ENCODE data around the gene JAKMIP3. TPM values are rescaled to one million over a fixed set of nuclear protein-coding genes. Genes with fewer than 3 reads are reported as not detected.

JAKMIP3 gene
- total RNA-seq, 3 donors from 2014 or later, result 0.20 to 1.4 (median 0.24) TPM

GRCh38 chr10:132096863-132097478 lies 31.2 kb downstream of the JAKMIP3 start:
- intact Hi-C loops (cut with DNase I, micrococcal nuclease), result no loop called here
- DNase-seq (no peak), ATAC-seq (no peak)
- Histone ChIP-seq H3K36me3 (ENCODE audit: low read depth) (no peaks in the 10 kb centered on the region), H3K4me1 (ENCODE audit: low read depth) (no peaks in the 10 kb centered on the region), H3K4me3 (no peak overlapping the region), H3K9me3 (no peaks in the 10 kb centered on the region)
- TF ChIP-seq CTCF (IDR thresholded peaks at IDR 0.05), result no peak

GRCh38 chr10:132097609-132098377 lies 32.0 kb downstream of the JAKMIP3 start:
- no peak overlapping the region for H3K4me3 ChIP-seq

GRCh38 chr10:132098539-132099388 lies 33.0 kb downstream of the JAKMIP3 start:
- no peak for DNase-seq
- no peak overlapping the region for H3K4me3 ChIP-seq
- TF ChIP-seq CTCF (IDR thresholded peaks at IDR 0.05), result no peak
- no peak for ATAC-seq
- no peaks in the 10 kb centered on the region for H3K36me3 ChIP-seq (ENCODE audit: low read depth)
- no peaks in the 10 kb centered on the region for H3K4me1 ChIP-seq (ENCODE audit: low read depth)
- intact Hi-C loops (cut with DNase I, micrococcal nuclease), result no loop called here
- no peaks in the 10 kb centered on the region for H3K9me3 ChIP-seq

More at GRCh38 chr10:132097609-132098377, 32.0 kb downstream of the JAKMIP3 start:
- DNase-seq (no peak), ATAC-seq (no peak)
- no peaks in the 10 kb centered on the region for H3K4me1 ChIP-seq (ENCODE audit: low read depth)
- intact Hi-C loops (cut with DNase I, micrococcal nuclease), result no loop called here
- no peak for TF ChIP-seq CTCF (IDR thresholded peaks at IDR 0.05)
- no peaks in the 10 kb centered on the region for H3K36me3 ChIP-seq (ENCODE audit: low read depth)
- no peaks in the 10 kb centered on the region for H3K9me3 ChIP-seq

GRCh38 chr10:132099389-132100090 lies 33.8 kb downstream of the JAKMIP3 start:
- H3K4me1 ChIP-seq (ENCODE audit: low read depth), result no peaks in the 10 kb centered on the region
- ATAC-seq, result no peak
- no peaks in the 10 kb centered on the region for H3K9me3 ChIP-seq
- peak in 1 of 3 donors; percentile 33 for DNase-seq
- H3K4me3 ChIP-seq, result no peak overlapping the region
- intact Hi-C loops (cut with DNase I, micrococcal nuclease), result no loop called here
- no peaks in the 10 kb centered on the region for H3K36me3 ChIP-seq (ENCODE audit: low read depth)
- TF ChIP-seq CTCF (IDR thresholded peaks at IDR 0.05), result no peak

- intact Hi-C loops (cut with DNase I, micrococcal nuclease), result no loop called here
- ATAC-seq (no peak), DNase-seq (peak in 1 of 3 donors; percentile 33)
- TF ChIP-seq CTCF (IDR thresholded peaks at IDR 0.05), result no peak
- no peaks in the 10 kb centered on the region for H3K4me1 ChIP-seq (ENCODE audit: low read depth)
- no peaks in the 10 kb centered on the region for H3K36me3 ChIP-seq (ENCODE audit: low read depth)
- H3K4me3 ChIP-seq, result no peak overlapping the region
- H3K9me3 ChIP-seq, result no peaks in the 10 kb centered on the region
Measured at GRCh38 chr10:132100091-132100481, 34.3 kb downstream of the JAKMIP3 start.

Data from mucosa of descending colon (tissue), 3 donors.